LNCaP clone FGC (cell line): ENCODE results near the gene ARID5B.

ENCODE experiments used
- DNase-seq: peaks from one replicate; pipeline ENCODE4 v3.0.0-alpha.2; 2011; ENCODE audit warnings: low read depth
- H3K4me3 ChIP-seq: 2 replicates; pipeline ENCODE4 v1.5.1; 2011; ENCODE audit warnings: mild to moderate bottlenecking, low read depth, low read length, control low read depth
- CTCF ChIP-seq: IDR thresholded peaks from 2 replicates; pipeline ENCODE4 v1.5.1; 2012; ENCODE audit warnings: mild to moderate bottlenecking; ENCODE audit not compliant: control insufficient read depth, insufficient read depth; ENCODE audit errors: extremely low read depth

Gene ARID5B

GRCh38 chr10:61960396-61961120 is 59.1 kb downstream of the ARID5B start:
- no peak for DNase-seq
- no peak overlapping the region for H3K4me3 ChIP-seq
- no peak for TF ChIP-seq CTCF

GRCh38 chr10:61961278-61961677 is 59.8 kb downstream of the ARID5B start:
- no peak overlapping the region for H3K4me3 ChIP-seq
- DNase-seq: no peak
- no peak for TF ChIP-seq CTCF

GRCh38 chr10:61962971-61963370 is 61.5 kb downstream of the ARID5B start:
- no peak overlapping the region for H3K4me3 ChIP-seq
- no peak for DNase-seq
- no peak for TF ChIP-seq CTCF

DNA sequence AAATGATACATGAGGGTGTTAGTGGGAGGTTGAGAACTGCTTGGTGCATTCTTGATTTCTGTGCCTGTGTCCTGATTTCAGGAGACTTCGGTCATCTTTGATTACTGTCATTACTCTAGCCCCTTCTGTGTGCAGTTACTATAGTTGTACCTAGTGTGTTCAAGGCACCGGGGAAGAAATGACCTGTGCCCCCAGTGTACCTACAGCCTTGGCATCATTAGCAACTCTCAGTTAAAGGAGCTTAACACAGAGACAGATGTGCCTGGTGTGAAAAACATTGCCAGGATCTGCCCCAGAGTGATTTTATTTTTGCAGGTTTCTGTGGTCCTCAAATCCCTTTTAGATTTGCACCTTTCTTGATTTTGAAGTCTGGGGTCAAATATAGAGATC is 62.2 kb downstream of the ARID5B start:
- no peak for TF ChIP-seq CTCF
- no peak for DNase-seq
- H3K4me3 ChIP-seq: no peak overlapping the region

DNA sequence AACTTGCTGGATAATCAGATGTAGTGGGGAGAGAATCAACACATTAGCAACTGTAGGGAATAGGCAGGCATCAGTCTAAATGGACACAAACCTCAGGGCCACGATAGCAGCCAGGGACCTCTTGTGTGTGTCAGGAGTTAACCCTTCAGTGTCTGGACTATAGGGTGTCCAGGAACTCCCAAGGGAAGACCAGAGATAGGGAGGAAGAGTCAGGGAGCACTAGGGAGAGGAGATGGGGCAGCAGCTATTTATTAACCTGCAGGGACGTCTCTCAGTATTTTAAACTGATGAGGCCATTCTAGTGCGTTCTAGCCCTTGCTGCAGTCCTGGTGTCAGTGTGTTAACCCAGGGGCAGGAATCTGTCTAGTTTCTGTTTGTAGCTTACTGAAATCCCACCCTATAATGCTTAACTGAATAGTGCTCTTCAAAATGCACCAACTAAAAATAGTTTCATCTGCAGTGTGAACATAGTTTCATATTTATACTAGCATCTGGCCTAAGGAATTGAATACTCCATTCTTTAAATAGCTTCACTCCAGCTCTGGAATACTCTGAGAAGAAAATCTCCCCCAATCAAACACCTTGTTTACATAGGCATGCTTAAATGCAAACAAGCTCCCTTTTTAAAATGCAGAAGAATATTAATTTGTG is 62.7 kb downstream of the ARID5B start:
- no peak overlapping the region for H3K4me3 ChIP-seq
- no peak for TF ChIP-seq CTCF
- no peak for DNase-seq

DNA sequence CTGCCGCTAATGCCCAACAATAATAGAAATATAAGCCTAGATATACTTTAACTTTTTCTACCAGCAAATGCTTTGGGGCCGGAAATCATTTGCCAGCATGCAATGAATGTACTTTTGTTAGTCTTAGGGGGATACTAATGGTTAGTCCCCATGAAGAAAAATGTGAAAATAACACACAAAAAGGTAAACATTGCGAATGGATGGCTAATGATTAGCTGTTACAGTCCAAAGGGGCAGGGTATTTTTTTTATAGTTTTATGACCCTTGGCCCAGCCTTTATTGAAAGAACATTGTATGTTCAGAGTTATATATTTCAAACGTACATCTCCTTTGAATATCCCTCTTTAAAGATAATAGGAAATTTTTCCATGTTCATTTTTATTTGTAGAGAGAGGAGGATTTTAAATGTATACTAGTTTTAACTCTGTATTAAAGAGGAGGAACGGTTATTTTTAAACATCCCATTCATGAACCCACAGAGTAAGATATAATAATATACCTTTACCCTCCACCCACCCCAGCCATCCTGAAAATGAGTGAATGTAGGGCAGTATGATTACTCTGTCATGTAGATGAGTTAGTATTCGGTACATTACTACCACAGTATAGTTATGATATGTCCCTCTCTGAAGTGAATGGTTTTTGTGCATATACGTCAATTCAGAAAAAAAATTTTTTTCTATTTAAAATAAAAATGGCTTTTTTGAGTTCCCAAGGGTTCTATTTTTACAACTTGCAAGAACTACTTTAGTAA is 63.6 kb downstream of the ARID5B start:
- no peak overlapping the region for H3K4me3 ChIP-seq
- TF ChIP-seq CTCF: no peak
- DNase-seq: no peak
